ENCODE results near the gene ALDH3A2.
A peak's percentile ranks its signal among the peaks of the same experiment; 100 is the strongest.

Gene ALDH3A2

GRCh38 chr17:19702217-19702641, 53.7 kb downstream of the ALDH3A2 start:
- TF ChIP-seq CTCF (IDR thresholded peaks at IDR 0.05; ENCODE audit: low read depth, low read length): no peak
- no peak for DNase-seq (ENCODE audit: low read depth in 2 of 2)
- no peak overlapping the region for H3K4me3 ChIP-seq (replicated peaks in 1 of 2; ENCODE audit: low read depth in 2 of 2, low read length in 2 of 2)

GRCh38 chr17:19703106-19703827, 54.7 kb downstream of the ALDH3A2 start:
- DNase-seq (ENCODE audit: low read depth in 2 of 2): peak in 1 of 2 donors; percentile 16
- no peak for TF ChIP-seq CTCF (IDR thresholded peaks at IDR 0.05; ENCODE audit: low read depth, low read length)
- H3K4me3 ChIP-seq (replicated peaks in 1 of 2; ENCODE audit: low read depth in 2 of 2, low read length in 2 of 2): no peak overlapping the region

DNA sequence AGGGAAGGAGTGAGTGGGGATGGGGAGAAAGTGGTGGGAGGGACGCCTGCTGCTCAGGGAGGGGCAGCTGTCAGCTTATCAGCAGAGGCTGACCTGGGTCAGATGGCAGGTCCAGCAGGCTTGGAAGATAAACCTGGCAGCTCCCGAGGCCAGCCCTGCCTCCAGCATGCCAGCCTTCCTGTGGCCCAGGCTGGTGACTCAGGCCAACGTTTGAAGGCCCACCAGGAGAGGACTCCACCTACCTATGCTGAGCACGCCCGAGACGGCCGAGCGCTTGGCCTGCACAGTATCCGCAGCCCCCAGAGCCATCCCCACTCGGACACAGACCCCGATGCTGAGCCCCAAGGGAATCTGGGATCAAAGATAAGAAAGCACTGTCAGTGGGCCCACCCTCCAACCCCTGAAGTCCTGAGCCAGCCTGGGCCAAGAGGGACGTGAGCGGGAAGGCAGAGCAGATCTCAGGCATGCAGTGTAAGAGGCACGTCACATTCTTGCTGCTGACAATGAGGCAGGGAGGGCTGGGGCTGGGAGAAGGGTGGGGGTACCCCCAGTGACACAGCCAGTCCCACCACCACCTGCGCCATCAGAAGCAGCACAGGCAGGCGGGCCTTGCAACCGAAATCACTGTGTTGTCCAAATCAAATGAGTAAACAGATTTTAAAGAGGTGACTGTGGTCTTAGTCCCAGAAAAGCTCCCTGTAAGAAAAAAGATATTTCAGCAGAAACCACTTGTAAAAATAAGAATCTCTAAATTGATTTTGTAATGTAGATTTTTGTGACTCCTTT, 55.5 kb downstream of the ALDH3A2 start:
- TF ChIP-seq CTCF (IDR thresholded peaks at IDR 0.05; ENCODE audit: low read depth, low read length): no peak
- H3K4me3 ChIP-seq (replicated peaks in 1 of 2; ENCODE audit: low read depth in 2 of 2, low read length in 2 of 2): no peak overlapping the region
- no peak for DNase-seq (ENCODE audit: low read depth in 2 of 2)

GRCh38 chr17:19705201-19705600, 56.6 kb downstream of the ALDH3A2 start:
- TF ChIP-seq CTCF (IDR thresholded peaks at IDR 0.05; ENCODE audit: low read depth, low read length): no peak
- DNase-seq (ENCODE audit: low read depth in 2 of 2): no peak
- no peak overlapping the region for H3K4me3 ChIP-seq (replicated peaks in 1 of 2; ENCODE audit: low read depth in 2 of 2, low read length in 2 of 2)

GRCh38 chr17:19705771-19706770, 57.5 kb downstream of the ALDH3A2 start:
- DNase-seq (ENCODE audit: low read depth in 2 of 2): no peak
- no peak overlapping the region for H3K4me3 ChIP-seq (replicated peaks in 1 of 2; ENCODE audit: low read depth in 2 of 2, low read length in 2 of 2)
- TF ChIP-seq CTCF (IDR thresholded peaks at IDR 0.05; ENCODE audit: low read depth, low read length): no peak
